K562 (cell line): ENCODE measurements around the gene FMO2. TPM values are rescaled to one million over a fixed set of nuclear protein-coding genes. Genes with fewer than 3 reads are reported as not detected.

ENCODE experiments used
- ATAC-seq: fragments of 200-7000 bp; cut with Tn5 transposase; 3 replicates; pipeline ENCODE4 v1.9.1; 2020; ENCODE audit warnings: moderate library complexity
- BruUV-seq: library from RNA; stranded (reverse); fragments of 400-500 nt; replicated peaks from 2 replicates; lab custom pipeline; 2021; lab: Mats Ljungman, UMichigan
- CTCF ChIA-PET: fragments of 300-600 bp; formaldehyde crosslinking; extraction: SDS; loops from one replicate; lab custom pipeline; 2021; ENCODE audit warnings: low intra/inter-chr PET ratio; lab: Yijun Ruan, JAX
- POLR2A ChIA-PET: fragments of 300-600, 350-650 bp; sonication (Branson Sonifier 250); formaldehyde crosslinking; extraction: SDS; loops from one replicate; lab custom pipeline; 2021; ENCODE audit warnings: antibody characterized with exemption, inconsistent platforms; lab: Yijun Ruan, JAX
- DNase-seq, 4 experiments: peaks; one replicate each; pipeline versions ENCODE4 v3.0.0 to v3.0.0-alpha.2; 2011 to 2018; ENCODE audit warnings: low spot score in 3 of 4, mixed read lengths in 3 of 4; ENCODE audit errors: extremely low read depth in 1 of 4
- FAIRE-seq: peaks from 2 replicates; lab custom pipeline; 2011; peaks lifted over from hg19 to GRCh38; lab: Jason Lieb, UNC
- H2AFZ ChIP-seq: 2 replicates; pipeline ENCODE4 v1.6.0; 2011; ENCODE audit warnings: low read depth, low read length, control low read depth, inconsistent platforms
- H3K27ac ChIP-seq: fragments of 200-600 bp; 3 replicates; pipeline ENCODE4 v1.8.0; 2011; ENCODE audit warnings: low read depth, mild to moderate bottlenecking, control low read depth, inconsistent platforms, low read length, moderate library complexity, mixed read lengths; ENCODE audit errors: extremely low read depth
- H3K27me3 ChIP-seq, 2 experiments: fragments of 300-600 bp in 1 of 2; 2 replicates in 1 of 2; 3 replicates in 1 of 2; pipeline versions ENCODE4 v1.6.0 to v1.8.0; 2011; ENCODE audit warnings: inconsistent platforms in 2 of 2, low read length in 2 of 2, mild to moderate bottlenecking in 1 of 2, mixed read lengths in 1 of 2, moderate library complexity in 1 of 2; ENCODE audit not compliant: control insufficient read depth in 2 of 2, insufficient read depth in 2 of 2
- H3K36me3 ChIP-seq: fragments of 300-600 bp; 3 replicates; pipeline ENCODE4 v1.8.0; 2011; ENCODE audit warnings: mild to moderate bottlenecking, low read length, inconsistent platforms; ENCODE audit not compliant: control insufficient read depth, insufficient read depth
- H3K4me1 ChIP-seq, 2 experiments: fragments of 200-600 bp in 1 of 2; replicated peaks in 1 of 2; 2 replicates in 1 of 2; 3 replicates in 1 of 2; pipeline versions ENCODE4 v1.5.1 to v1.8.0; 2011; ENCODE audit warnings: inconsistent platforms in 2 of 2, low read length in 2 of 2, mild to moderate bottlenecking in 1 of 2, mixed read lengths in 1 of 2, moderate library complexity in 1 of 2; ENCODE audit not compliant: control insufficient read depth in 2 of 2, insufficient read depth in 2 of 2
- H3K4me2 ChIP-seq: 2 replicates; pipeline ENCODE4 v1.6.1; 2011; ENCODE audit warnings: low read length, control low read depth, inconsistent platforms, mixed read lengths; ENCODE audit not compliant: insufficient read depth
- H3K4me3 ChIP-seq: fragments of 200-600 bp; sonication (generic), shearing (Covaris generic); 2 replicates; pipeline ENCODE4 v1.5.1; 2016; ENCODE audit warnings: control low read depth, inconsistent platforms
- H3K79me2 ChIP-seq: fragments of 200-600 bp; 3 replicates; pipeline ENCODE4 v1.8.0; 2011; ENCODE audit warnings: low read length, inconsistent platforms; ENCODE audit not compliant: control insufficient read depth, insufficient read depth
- H3K9ac ChIP-seq, 2 experiments: 2 replicates each; pipeline versions ENCODE4 v1.6.0 to v1.6.1; 2011; ENCODE audit warnings: low read depth in 2 of 2, low read length in 2 of 2, control low read depth in 1 of 2, inconsistent platforms in 1 of 2, mild to moderate bottlenecking in 1 of 2, mixed read lengths in 1 of 2; ENCODE audit not compliant: insufficient read depth in 1 of 2
- H3K9me1 ChIP-seq: one replicate; pipeline ENCODE4 v1.6.0; 2011; ENCODE audit warnings: inconsistent platforms, mild to moderate bottlenecking, low read length, moderate library complexity; ENCODE audit not compliant: control insufficient read depth, insufficient read depth
- H3K9me3 ChIP-seq: replicated peaks from 2 replicates; pipeline ENCODE4 v1.5.1; 2011; ENCODE audit warnings: low read depth, low read length, inconsistent platforms; ENCODE audit not compliant: control insufficient read depth, insufficient read depth
- H4K20me1 ChIP-seq: replicated peaks from 2 replicates; pipeline ENCODE4 v1.6.1; 2011; ENCODE audit warnings: low read length, inconsistent platforms, mixed read lengths; ENCODE audit not compliant: control insufficient read depth, insufficient read depth
- FOXK1 ChIP-seq: sonication (generic); formaldehyde crosslinking; IDR thresholded peaks from 2 replicates; pipeline ENCODE4 v1.8.0; 2022; ENCODE audit warnings: missing genetic modification reagents, mild to moderate bottlenecking, borderline replicate concordance
- MBD1 ChIP-seq: fragments of 250-450 bp; sonication (Bioruptor Pico); IDR thresholded peaks from 2 replicates; pipeline ENCODE4 v1.8.0; 2022; ENCODE audit warnings: inconsistent platforms
- MIER1 ChIP-seq: fragments of 450-650 bp; IDR thresholded peaks from 2 replicates; pipeline ENCODE4 v1.6.1; 2016; ENCODE audit warnings: antibody characterized with exemption, mild to moderate bottlenecking, low read depth
- PREB ChIP-seq: sonication (generic); formaldehyde crosslinking; IDR thresholded peaks from 2 replicates; pipeline ENCODE4 v1.8.1; 2023; ENCODE audit warnings: mild to moderate bottlenecking, missing genetic modification reagents
- RBM15 ChIP-seq: fragments of 200-400 bp; formaldehyde crosslinking; IDR thresholded peaks from 2 replicates; pipeline ENCODE4 v1.6.1; 2018; ENCODE audit warnings: mild to moderate bottlenecking, low read length, moderate library complexity; ENCODE audit not compliant: insufficient read depth
- SAP30 ChIP-seq: fragments of 200-600 bp; sonication (generic); IDR thresholded peaks from 2 replicates; pipeline ENCODE4 v1.6.1; 2012; ENCODE audit warnings: borderline replicate concordance, low read depth, mild to moderate bottlenecking, moderate library complexity, low read length, control low read depth, inconsistent platforms; ENCODE audit not compliant: insufficient read depth, poor library complexity, severe bottlenecking
- ZFP30 ChIP-seq: fragments of 250-450 bp; sonication (Bioruptor Pico); IDR thresholded peaks from 2 replicates; pipeline ENCODE4 v1.8.0; 2022; ENCODE audit warnings: moderate library complexity, mild to moderate bottlenecking, inconsistent platforms, borderline replicate concordance
- WGBS: fragments of 100-300 bp; shearing (Covaris generic); methylation state at CpG from one replicate; pipeline ENCODE4 v1.1.6; 2016; ENCODE audit warnings: low coverage, mixed read lengths; ENCODE audit not compliant: insufficient coverage; ENCODE audit errors: missing lambda C conversion rate; 5-methylcytosine and 5-hydroxymethylcytosine counted together
- in situ Hi-C: fragments of 300-500 bp; cut with MboI; formaldehyde crosslinking; loops from 4 replicates; pipeline ENCODE4 v1.15.0; 2018; ENCODE audit warnings: inconsistent platforms, mixed read lengths
- intact Hi-C: fragments of 100-400 bp; cut with micrococcal nuclease; formaldehyde crosslinking; loops from 2 replicates; pipeline ENCODE4 v1.14.2; 2022
- polyA plus RNA-seq, 8 experiments: library from polyadenylated mRNA; depleted of rRNA in 4 of 8; stranded (reverse) in 5 of 8; unstranded in 3 of 8; fragments of >200 nt; fragmentation: Nextera tagmentation in 2 of 8; fragmentation: Illumina TruSeq in 1 of 8; extraction: Ambion mirVana in 2 of 8; extraction: Trizol in 1 of 8; gene quantifications; 2 replicates each; pipeline versions ENCODE4 v1.2.1 to v1.2.3, GENCODE V29; 2011 to 2014; ENCODE audit warnings: inconsistent platforms in 1 of 8, missing spikeins in 1 of 8
- total RNA-seq, 7 experiments: library from RNA; depleted of rRNA in 6 of 7; stranded (reverse); fragments of >200 nt in 6 of 7; fragmentation: Illumina TruSeq in 2 of 7; extraction: Trizol in 2 of 7; gene quantifications; 2 replicates each; pipeline versions ENCODE4 v1.2.1 to v1.2.3, GENCODE V29; 2011 to 2021; ENCODE audit warnings: low replicate concordance in 1 of 7

The FMO2 gene
- total and polyA plus RNA-seq, 9 of the 15 experiments (the other 6 are each of a cell fraction or from before 2014, with no cell fraction given), result not detected

GRCh38 chr1:171254859-171255258, 69.8 kb downstream of the FMO2 start:
- Histone ChIP-seq H4K20me1 (no peaks in the 10 kb centered on the region), H3K27me3 (peaks cover 4 to 10% of the 10 kb centered on the region in 2 experiments; a peak in 2 of 5 replicates), H2AFZ (no peak overlapping the region), H3K9me1 (no peaks in the 10 kb centered on the region), H3K36me3 (no peaks in the 10 kb centered on the region), H3K9me3 (no peaks in the 10 kb centered on the region), H3K4me1 (peaks cover 0 to 3% of the 10 kb centered on the region in 2 experiments; a peak in 2 of 5 replicates), H3K4me3 (no peak overlapping the region), H3K9ac (no peak overlapping the region), H3K4me2 (no peak overlapping the region), H3K27ac (no peak overlapping the region), H3K79me2 (no peaks in the 10 kb centered on the region)
- BruUV-seq, result no TSS peak
- WGBS, result 0% methylated on average over 4 of the region's 4 CpGs
- intact Hi-C loops (no loop called here), in situ Hi-C loops (no loop called here)
- DNase-seq (no peak), FAIRE-seq (no peak), ATAC-seq (no peak)
- no peak for TF ChIP-seq RBM15
- no peak for TF ChIP-seq ZFP30 (CRISPR knock-in tag)
- TF ChIP-seq MIER1, result no peak
- TF ChIP-seq SAP30, result no peak
- no peak for TF ChIP-seq MBD1
- TF ChIP-seq PREB (CRISPR knock-in tag), result no peak
- TF ChIP-seq FOXK1 (CRISPR knock-in tag), result no peak
- ChIA-PET POLR2A (no interaction called here), CTCF (no interaction called here)
